ENCODE measurements around the gene SLC25A34.

The SLC25A34 gene

DNA sequence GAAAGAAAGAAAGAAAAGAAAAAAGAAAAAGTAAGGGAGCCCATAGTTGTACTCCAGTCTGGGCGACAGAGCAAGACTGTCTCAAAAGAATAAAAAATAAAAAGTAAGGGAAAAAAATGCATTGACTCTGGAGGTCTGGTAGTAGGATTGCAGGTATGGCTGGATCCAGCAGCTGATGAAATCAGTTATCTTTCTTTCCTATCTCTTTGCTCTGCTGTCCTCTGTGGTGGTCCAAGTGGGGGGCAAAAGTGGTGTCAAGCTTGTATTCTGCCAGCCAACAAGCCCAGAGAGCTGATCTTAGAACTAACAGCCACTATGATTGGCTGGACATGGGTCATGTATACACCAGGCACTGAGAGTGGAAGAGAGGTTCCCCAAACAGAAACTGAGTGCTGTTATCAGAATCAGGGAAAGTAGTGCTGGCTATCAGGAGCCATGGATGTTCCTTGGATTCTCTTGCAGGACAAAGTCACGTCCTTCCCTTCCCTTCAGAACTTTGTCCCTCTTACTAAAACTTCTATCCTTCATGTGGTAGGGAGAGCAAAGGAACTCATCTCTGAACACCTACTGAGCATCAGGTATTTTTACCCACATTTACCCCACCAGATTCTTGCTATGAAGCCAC lies 19.1 kb downstream of the SLC25A34 start:
- DNase-seq: no peak

DNA sequence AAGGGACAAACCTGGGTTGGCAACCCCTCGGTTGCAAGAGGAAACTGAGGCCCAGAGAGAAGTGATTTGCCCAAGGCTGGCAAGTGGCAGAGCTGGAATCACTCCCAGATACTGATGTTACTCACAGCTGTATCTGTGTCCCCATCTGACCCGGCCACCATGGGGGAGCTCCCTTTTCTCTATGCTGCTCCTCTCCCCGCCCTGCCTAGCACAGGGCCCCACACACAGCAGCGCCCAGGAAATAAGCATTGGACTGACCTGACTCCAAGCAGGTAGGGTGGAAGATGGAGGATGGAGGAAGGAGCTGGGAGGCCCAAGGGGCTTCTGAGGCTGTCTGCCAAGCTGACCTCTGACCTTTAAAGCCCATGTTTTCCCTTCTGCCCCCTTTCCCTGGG lies 19.6 kb downstream of the SLC25A34 start:
- DNase-seq: no peak

DNA sequence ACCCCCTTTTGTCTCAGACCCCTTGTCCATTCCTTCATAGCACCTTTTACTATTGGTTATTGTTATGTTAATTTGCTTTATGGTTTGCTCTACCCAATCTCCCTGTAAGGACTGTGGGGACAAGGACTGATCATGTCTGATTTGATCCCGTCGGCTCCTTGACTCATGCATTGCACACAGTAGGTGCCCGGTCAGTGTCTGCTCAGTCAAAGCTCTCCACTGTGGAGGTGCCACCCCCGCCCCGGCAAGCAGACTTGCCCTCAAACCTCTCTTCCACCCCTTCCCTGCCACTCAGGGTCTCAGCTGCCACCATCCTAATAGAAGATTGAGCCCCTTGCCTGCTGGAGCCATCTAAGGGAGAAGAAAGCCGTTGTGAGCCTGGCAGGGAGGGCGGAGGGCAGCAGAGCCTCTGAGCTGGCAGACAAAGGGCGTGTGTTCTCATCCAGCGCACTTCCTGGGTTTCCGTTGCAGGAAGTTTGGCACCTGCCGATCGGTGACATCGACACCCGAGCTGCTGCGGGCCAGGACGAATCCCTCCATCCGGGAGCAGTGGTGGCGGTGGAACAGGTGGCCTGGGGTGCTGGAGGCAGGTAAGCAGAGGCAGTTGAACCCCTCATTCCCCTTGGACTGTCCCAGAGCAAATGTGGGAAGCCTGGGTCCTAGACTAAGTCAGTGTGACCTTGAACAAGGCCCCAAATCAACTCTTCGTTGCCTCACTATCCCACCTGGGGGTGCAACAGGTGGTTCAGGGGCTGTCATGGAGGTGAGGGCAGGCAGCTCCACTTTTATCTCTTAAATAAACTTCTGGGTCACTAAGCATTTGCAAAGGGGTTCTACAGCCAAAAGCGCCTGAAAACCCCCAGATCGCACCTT lies 20.3 kb downstream of the SLC25A34 start:
- peak in 1 of 2 experiments; percentile 20 for DNase-seq

DNA sequence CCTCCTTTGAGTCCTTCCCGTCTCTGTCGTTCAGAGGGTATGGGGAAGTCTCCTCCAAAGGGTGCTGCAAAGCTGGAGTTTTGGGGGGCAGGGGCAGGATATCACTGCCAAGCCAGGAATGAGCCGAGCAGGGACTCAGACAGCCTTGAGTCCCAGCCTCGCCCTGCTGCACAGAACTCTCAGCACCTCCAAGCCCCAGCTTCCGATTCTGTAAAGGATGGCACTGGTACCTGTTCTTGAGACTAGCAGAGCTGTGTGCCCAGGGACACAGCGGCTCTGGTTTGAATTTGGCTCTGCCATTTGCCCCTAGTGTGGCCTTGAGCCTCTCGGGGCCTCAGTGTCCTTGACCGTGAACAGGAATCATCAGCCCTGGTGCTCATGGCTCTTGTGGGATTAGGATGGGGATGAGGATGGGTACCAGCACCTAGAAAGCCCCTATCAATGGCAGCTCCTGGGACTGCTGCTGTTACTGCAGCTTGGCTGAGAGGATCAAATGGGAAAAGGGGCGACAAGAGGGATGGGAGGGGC lies 21.0 kb downstream of the SLC25A34 start:
- no peak for DNase-seq

DNA sequence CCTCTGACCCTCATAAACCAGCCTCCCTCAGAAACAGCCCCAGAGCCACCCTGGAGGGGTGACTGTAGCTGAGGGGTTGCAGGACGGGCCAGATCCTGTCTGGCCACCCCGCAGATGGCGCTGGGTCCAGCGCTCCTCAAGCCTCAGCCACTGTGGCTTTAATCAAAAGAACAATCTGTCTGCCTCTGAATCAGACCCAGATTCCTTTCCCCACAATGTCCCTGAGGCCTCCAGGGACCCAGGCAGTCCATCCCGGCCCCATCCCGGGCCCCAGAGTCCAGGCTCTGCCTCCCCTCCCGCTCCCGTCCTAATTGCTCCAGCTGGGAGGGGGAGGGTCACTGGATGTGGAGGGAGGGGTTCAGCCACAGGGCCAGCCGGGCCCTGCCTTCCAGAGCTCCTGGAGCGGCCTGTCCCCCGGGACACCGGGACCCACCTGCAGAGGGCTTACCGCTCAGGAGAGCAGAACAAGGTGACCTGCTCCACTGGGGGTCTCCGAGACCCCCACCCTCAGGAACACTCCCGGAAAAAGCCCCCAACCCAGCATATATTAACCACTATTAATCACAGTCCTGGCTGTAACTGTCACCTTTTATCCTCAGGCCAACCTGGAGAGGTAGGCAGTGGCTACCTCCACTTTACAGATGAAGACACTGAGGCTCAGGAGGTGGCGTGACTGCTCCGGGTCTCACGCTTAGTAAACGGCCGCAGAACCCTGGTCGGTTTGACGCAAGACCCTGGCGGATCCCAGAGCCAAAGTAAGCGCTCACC lies 21.7 kb downstream of the SLC25A34 start:
- no peak for DNase-seq

DNA sequence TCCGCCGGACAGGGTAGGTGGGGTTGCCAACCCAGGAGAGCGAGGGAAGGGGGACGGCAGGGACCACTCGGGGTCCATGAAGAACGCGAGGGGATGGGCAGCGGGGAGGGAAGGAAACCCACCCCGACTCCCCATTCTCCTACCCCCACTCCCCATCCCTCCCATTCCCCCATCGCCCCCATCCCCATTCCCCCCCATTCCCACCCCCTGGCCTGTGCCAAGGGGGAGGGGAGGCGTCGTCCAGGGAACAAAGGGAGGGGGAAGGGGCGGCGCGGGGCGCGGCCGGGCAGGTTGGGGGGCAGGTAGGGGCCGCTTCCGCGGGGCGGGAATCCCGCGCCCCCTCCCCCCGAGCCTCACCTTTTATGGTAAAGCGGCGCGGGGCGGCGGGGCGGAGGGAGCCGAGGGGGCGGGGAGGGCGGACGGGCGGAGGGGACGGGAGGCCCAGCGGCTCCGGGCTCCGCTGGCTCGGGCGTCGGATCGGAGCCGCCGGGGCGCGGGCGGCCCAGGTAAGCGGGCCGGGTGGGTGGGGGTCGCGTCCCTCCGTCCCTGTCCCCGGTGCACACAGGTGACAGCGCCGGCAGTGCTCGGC lies 22.4 kb downstream of the SLC25A34 start, which contains the start of gene FBLIM1:
FBLIM1 (plus strand) TSS at position 453 of the 589 bp plus-strand sequence. CDS start 6,189 bp downstream, outside the sequence.
- DNase-seq: no peak

DNA sequence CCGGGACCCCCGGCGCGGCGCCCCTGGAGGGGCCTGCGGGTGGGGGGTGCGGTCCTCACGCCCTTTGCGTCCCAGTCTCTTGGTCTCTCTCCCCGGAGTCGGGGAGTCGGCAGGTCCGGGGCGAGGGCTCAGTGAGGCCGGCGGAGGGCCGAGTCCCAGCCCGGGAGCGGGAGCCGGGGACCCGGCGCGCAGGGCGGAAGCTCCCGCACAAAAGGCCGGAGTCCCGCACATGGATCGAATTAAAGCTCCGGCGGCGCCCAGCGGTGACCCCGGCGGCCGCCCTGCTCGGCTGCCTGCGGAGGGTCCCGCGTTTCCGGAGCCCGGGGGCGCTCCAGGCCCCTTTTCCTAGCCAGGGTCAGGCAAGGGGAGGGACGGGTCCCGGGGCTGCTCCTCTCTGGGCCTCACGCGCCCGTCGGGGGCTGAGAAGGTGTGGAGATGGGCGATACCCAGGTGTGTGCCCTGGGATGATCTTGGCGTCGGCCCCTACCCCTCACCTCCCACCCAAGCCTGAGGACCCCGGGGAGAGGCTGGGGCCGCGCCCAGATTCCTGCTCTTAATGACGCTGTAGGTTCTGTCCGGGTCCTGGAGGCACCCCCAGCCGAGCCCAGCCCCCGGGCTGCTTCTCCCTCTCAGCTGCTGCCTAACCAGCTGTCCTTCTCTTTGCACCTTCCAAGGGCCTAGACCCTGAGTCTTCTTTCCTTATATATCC lies 23.0 kb downstream of the SLC25A34 start:
- DNase-seq: no peak

DNA sequence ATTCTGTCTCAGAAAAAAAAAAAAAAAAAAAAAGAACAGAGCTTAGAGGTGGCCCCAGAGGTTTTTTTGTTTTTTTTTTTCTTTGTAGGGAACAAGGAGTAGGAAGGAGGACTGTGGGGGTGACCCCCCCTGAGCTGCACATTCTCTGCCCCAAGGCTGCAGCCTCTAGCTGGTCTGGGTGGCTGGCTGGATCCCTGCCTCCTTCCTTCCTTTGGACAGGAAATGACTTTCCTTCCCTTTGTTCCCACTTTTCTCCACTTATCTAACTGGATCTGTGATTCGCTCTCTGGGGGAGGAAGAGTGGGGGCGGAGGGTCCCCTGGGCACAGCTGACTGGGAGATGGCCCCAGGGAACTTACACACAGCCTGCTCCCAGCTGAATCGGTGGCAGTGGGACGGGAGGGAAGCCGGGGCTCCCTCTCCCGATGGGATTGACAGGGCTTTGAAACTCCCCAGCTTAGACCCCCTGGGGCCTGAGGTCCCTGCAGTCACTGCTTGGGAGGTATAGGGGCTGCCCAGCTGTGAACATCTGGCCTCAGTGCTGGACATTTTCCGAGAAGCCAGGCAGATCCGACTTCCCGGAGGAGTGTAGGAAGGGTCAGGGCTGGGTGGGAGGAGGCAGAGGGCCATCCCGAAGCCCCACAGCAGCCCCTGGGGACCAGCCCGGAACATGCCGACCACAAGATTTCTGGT lies 24.6 kb downstream of the SLC25A34 start:
- DNase-seq: no peak

DNA sequence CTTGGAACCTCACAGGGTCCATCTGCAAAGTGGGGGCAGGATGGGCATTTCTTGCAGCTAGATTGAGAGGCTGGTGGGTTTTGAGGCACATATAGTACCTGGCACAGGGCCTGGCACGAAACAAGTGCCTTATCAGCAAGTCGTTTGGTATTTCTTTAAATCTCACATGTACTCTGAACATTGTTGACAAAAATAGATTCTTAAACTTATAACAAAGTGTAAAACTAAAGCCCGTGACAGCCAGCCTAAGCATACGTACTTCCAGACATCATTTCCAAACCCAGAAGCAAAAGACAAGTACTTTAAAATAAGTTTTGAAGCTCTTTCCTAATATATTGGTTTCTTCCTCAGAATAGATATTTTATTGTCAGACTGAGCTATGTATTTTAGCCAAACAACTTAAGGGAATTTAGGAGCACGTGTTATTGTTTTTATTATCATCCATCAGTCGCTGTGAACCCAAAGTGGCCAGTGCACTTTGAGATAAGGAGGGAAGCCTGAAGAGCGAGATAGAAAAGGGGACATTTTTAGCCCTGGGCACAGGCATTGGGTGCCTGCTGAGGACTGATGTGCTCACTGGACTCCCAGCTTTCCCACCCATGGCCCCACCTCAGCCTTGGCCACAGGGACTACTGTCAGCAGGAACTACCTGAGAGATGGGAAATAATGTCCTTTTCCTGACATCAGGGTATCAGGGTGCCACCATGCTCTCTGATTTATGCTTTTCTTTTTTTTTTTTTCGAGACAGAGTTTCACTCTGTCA lies 25.5 kb downstream of the SLC25A34 start:
- DNase-seq: no peak

DNA sequence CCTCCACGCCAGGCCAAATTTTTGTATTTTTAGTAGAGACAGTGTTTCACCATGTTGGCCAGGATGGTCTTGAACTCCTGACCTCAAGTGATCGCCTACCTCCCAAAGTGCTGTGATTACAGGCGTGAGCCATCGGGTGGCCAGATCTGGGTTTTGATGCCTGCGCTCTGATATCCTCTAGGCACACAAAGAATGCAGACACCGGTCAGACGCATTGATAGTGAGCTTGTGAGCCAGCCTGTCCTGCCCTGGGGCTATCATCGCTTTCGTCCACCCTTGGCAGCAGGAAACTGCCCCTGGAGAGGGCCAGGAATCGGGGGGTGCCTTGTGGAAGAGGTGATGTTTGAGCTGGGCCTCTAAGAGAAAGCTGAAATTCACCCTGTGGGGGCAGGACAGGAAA lies 26.5 kb downstream of the SLC25A34 start:
- DNase-seq: no peak

DNA sequence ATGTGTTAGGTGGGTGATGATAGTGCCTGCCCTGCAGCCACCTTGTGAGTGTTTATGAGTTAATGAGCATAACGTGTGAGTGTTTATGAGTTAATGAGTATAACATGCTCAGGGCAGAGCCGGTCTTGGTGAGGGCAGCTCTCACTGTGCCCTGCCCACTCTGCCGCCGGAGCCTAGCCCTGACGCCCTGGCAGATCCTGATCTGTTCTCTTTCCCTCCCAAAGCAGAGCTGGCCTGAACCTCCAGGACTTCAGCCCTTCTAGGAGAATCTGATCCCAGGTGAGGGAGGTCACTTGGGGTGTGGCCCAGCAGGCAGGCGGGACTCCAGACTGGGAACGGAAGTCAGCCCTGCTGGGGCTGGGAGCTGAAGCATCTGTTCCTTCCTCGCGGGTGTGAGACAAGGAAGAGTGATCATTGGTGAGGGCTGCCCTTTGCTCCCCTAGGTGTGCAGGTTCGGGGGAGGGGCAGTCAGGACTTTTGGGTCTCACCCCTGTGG lies 28.3 kb downstream of the SLC25A34 start:
- DNase-seq: no peak

DNA sequence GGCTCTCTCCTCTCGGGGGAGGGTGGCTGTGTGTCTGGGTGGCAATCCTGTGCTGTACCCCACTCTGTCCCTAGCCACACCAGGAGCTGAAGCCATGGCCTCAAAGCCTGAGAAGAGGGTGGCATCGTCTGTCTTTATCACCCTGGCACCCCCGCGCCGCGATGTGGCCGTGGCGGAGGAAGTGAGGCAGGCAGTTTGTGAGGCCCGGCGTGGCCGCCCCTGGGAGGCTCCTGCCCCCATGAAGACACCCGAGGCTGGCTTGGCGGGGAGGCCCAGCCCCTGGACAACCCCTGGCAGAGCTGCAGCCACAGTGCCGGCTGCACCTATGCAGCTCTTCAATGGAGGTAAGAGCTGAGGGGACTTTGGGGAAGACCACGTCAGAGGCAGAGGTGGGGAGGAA lies 28.8 kb downstream of the SLC25A34 start:
- no peak for DNase-seq

DNA sequence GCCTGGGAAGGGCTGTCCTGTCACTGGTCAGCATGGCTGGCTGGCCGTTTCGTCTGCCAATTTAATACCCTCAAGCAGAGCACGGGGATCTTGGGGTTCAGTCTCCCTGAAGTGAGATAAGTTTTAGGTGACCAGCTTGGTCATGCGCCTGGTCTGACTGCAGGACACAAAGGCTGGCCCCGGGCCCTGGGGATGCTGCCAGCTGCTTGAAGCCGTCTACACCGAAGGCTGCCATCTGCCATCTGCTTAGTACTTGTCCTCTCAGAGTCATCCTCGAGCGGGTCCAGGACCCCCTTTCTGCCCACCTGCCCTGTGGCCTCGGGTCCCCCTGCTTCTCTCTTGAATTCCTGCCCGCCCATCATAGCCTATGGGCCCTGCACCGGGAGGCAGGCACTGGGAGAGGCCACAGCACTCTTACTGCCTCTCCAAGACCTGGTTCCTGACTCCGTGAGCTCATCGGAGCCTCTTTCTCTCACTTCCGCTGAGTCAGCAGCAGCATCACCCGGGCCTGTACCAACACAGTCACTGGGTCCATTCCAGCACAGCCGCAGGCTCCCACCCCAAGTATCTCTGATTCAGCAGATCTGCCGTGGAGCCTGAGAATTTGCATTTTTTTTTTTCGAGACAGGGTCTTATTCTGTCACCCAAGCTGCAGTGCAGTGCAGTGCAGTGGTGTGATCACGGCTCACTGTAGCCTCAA lies 29.6 kb downstream of the SLC25A34 start:
- no peak for DNase-seq

DNA sequence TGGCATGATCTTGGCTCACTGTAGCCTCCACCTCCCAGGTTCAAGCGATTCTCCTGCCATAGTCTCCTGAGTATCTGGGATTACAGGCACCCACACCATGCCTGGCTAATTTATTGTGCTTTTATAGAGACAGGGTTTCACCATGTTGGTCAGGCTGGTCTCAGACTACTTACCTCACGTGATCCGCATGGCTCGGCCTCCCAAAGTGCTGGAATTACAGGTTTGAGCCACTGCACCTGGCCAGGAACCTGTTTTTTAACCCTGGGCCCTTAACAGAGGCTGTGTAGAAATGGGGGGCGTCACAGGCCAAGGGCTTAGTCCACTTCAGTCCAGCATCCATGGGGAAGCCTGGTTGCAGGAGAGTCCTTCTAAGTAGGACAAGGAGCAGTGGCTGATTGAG lies 31.9 kb downstream of the SLC25A34 start:
- no peak for DNase-seq

DNA sequence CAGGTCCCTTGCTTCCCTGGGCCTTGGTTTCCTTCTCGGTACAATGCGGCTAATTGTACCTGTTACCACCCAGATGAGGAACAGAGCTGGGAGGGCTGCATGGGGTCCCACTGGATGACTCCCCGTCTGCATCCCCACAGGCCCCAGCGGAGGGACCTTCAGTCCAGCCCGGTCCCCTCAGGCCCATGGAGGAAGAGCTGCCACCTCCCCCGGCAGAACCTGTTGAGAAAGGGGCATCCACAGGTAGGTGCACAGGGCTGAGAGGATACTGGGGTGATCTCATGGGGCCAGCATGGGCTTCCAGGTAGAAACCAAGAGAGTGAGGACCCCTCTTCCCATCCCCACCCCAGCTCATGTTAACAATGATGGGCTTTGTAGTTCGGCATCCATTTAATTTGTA lies 32.3 kb downstream of the SLC25A34 start:
- DNase-seq: no peak

DNA sequence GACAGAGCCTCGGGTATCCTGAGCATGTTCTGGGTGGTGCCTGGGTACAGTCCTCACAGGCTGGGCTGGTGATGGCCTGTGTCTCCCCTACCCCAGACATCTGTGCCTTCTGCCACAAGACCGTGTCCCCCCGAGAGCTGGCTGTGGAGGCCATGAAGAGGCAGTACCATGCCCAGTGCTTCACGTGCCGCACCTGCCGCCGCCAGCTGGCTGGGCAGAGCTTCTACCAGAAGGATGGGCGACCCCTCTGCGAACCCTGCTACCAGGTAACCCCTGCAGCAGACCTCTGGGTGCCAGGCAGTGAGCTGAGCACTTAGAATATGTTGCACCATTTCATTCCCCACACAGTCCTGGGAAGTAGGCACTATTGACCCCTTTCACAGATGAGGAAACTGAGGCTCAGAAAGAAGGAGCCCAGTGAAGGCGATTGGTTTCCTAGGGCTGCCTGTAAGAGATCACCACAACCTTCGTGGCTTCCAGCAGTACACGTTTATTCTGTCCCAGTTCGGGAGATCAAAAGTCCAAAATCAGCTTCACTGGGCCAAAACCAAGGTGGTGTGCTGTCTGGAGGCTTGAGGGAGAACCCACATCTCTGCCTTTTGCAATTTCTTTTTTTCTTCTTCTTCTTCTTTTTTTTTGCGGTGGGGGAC lies 34.4 kb downstream of the SLC25A34 start:
- no peak for DNase-seq

DNA sequence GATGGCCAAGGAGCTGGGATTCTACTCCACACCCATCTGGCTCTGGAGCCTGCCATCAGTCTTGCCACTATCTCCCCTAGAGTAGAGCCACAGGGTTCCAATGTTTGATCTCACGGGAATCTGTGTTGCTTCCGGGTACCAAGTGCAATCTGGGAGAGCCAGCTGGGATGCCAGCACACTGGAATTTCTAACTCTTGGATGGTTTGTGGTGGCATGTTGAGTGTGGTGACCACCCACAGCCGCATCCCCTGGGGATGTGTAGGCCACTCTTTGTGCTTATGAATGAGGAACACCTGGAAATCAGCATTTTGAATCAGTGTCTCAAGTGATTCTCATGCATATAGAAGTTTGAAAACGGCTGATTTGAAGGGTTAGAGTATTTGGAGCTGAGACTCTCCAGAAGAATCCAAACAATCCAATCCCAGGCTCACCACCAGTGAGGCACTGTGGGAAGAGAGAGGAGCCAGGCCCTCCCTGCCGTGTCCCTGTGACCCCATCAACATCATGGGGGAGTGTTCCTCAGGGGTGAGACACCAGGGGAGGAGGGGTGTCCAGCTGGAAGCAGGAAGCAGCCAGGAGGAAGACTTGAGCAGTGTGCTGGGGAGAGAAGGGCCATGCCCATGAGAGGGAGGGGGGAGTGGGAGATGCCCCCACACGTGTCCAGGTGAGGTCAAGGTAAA lies 35.9 kb downstream of the SLC25A34 start:
- DNase-seq: no peak

DNA sequence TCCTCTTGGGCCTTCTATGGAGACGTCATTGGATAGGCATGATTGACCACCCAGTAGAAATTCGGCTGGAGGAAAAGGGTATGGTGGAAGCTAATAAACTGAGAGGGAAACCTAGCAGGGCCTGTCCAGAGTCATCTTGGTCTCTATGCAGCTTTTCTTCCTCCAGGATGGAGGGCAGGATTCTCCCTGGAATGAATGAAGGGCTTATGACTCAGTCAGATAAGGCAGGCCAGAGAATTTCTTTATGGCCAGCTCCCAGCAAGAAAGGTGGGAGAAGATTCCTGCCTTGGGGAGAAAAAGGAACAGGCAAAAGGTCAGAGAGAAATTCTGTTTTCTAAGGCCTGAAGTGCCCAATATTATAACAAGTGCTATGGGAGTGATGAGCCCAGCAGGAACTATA lies 39.6 kb downstream of the SLC25A34 start:
- no peak for DNase-seq
